GM21423 (cell line): Measurements from ENCODE around the gene DENND5A.
A peak's percentile ranks its signal among the peaks of the same experiment; 100 is the strongest.
"Not testable (repeated sequence)": the region's sequence is repeated elsewhere in the genome, so short reads cannot be mapped to it uniquely, and the experiment has no call there.

ENCODE experiments used
- ATAC-seq: cut with Tn5 transposase; IDR thresholded peaks from one replicate; pipeline ENCODE4 v1.9.1; 2021; ENCODE audit warnings: mild to moderate bottlenecking, moderate library complexity; ENCODE audit not compliant: unreplicated experiment

DENND5A gene

DNA sequence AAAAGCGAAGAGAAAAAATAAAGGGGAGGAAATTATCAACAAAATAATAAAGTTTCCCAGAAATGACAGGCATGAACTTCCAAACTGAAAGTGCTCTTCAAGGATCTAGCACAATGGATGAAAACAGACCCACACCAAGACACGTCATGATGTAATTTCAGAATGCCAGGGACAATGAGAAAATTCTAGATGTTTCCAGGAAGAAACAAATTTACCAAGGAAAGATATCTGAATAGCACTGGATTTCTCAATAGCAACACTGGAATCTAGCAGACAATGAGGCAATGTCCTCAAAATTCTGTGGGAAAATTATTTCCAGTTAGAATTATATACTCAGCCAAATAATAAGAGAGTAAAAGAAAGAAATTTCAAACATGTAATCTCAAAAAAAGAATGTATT, 46.0 kb downstream of the DENND5A start:
- no peak for ATAC-seq

DNA sequence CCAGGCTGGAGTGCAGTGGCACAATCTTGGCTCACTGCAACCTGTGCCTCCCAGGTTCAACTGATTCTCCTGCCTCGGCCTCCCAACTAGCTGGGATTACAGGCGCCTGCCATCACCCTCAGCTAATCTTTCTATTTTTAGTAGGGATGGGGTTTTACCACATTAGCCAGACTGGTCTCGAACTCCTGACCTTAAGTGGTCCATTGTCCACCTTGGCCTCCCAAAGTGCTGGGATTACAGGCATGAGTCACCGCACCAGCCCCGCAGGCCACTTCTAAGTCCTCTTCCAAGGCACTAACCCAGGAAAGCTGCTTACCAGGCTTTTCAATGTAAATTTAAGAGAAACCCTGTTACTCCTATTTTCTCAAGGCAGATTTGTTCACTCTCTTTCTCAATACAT, 50.4 kb downstream of the DENND5A start:
- no peak for ATAC-seq

- no peak for ATAC-seq
These were observed 53.8 kb downstream of the DENND5A start for GRCh38 chr11:9211322-9211721.

DNA sequence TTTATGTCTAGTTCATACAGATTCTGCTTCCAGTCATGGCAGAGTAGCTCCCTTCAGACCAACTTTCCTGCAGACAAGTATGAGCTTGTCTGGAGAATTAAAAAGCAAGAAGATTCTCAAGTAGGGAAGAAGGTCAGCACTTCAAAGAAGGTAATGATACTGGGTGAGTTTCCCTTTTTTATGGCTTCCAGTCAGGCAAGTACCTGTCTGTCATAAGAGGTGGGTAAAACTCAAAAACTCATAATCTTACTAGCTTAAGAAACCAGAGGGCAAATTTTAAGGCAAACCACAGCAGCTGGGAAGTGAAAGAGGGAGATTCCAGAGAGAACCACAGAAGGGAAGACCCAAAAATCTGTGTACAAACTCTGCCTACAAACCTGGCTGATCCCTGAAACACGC, 54.2 kb downstream of the DENND5A start:
- no peak for ATAC-seq

- ATAC-seq: no peak
These were observed 54.8 kb downstream of the DENND5A start for GRCh38 chr11:9210224-9210921.

DNA sequence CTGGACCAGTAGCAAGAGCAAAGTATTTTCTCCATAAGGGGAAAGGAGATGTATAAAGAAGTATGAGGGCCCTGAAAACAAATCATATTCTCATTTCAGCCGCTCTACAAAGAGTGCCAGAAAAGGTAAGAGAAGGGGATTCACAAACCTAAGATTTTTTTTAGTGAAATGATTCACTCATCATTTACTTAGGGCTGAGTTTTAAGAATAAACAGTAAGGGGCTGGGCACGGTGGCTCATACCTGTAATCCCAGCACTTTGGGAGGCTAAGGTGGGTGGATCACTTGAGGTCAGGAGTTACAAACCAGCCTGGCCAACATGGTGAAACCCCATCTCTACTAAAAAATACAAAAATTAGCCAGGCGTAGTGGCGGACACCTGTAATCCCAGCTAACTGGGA, 55.5 kb downstream of the DENND5A start:
- peak; percentile 24 for ATAC-seq

DNA sequence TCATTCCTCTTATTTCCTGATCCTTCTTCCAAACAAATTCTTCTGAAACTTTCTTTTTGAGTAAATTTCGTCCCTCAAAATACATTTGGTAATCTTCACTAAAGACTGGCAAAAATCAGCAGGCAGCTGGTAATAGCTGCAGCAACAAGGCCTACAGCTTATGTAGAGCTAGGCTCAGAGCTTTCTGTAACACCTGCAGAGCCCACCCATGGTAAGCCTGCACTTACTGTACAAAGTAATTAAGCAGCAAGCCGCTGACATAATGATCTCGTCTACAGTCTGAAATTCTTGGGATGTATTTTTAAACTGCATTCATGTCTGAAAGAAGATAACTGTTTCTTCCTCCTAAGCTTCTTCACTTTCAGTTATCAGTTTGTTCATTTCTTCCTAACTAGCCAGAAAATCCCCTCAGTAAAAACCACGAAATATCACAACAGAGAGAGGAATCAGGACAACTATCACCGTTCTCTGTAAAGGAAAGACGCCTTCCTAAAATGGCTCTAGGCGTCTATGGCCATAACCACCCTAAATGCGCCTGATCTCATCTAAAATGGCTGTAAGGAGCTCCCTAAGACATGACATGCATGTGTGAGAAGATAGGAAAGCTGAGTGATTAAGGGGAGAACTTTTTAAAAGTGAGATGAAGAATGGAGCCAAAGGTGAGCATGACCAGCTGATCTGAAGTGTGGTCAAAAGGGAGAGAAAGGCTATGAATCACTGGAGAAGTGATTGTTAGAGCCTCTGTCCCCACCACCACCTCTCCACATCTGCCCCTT, 56.2 kb downstream of the DENND5A start:
- peak; percentile 46 for ATAC-seq

GRCh38 chr11:9207229-9207628, 57.9 kb downstream of the DENND5A start:
- no peak for ATAC-seq

- ATAC-seq: no peak
These were observed 58.7 kb downstream of the DENND5A start for GRCh38 chr11:9206496-9206895.

- no peak for ATAC-seq
These were observed 61.3 kb downstream of the DENND5A start for GRCh38 chr11:9203691-9204311.

DNA sequence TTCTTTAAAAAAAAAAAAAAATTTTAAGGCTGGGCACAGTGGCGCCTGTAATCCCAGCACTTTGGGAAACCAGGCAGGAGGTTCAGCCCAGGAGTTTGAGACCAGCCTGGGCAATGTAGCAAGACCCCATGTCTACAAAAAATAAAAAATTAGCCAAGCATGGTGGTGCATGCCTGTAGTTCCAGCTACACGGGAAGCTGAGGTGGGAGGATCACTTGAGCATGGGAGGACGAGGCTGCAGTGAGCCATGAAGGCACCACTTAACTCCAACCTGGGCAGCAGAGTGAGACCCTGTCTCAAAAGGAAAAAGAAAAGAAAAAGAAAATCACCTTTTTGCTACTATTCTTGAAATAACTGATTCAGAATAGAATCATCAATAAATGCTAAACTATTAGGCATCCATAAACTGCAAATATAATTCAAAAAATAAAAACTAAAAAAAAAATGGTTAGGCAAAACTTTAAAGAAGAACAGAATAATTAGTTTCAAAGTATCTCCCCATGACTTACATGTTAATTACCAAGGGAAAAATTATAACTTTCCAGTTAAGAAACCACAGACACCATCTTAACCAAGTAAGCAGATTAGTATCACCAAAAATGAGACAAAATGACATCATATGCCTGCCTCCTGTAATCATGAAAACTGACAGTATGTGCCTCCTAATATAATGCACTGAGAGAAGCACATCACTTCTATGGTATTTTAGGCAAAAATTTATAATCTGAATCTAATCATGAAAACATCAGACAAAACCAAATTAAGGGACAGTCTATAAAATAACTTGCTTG, 63.6 kb downstream of the DENND5A start:
- ATAC-seq: no peak

GRCh38 chr11:9200471-9200870, 64.7 kb downstream of the DENND5A start:
- ATAC-seq: no peak

- no peak for ATAC-seq
These were observed 71.8 kb downstream of the DENND5A start for GRCh38 chr11:9193316-9193715.

DNA sequence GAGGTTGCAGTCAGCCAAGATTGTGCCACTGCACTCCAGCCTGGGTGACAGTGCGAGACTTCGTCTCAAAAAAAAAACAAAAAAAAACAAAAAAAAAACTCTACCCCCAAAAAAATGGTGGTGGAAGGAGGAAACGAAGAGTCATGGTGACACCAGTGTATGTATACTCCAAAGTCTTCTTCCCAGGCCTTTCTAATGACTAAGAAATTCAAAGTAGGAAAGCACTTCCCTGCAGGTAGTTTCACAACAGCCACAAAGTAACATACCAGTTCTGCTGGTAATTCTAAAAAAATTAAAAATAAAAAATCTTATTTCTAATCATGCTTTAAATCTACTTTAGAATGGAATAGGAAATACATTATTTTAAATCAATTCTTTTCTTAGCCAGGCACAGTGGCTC, 72.6 kb downstream of the DENND5A start:
- no peak for ATAC-seq

DNA sequence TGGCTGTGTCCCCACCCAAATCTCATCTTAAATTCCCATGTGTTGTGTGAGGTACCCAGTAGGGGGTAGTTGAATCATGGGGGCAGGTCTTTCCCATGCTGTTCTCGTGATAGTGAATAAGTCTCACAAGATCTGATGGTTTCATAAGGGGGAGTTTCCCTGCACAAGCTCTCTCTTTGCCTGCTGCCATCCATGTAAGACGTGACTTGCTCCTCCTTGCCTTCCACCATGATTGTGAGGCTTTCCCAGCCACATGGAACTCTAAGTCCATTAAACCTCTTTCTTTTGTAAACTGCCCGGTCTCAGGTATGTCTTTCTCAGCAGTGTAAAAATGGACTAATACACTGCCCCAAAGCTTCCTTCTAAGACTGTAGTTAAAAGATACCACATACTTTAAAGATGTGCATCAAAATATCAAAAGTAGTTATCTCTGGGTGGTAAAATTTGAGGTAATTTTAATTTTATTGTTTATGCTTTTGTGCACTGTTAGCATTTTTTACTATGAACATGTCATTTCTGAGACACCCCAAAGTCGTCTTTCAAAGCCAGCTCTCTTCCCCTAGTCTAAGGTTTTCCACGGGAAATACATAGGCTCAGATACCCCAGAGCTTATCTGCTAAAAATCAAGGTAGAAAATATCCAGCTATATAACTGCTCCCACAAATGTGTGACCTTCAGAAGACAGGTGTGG, 74.7 kb downstream of the DENND5A start:
- ATAC-seq: not testable (repeated sequence)

GRCh38 chr11:9188860-9189259, 76.3 kb downstream of the DENND5A start:
- ATAC-seq: not testable (repeated sequence)

GRCh38 chr11:9187616-9188015, 77.5 kb downstream of the DENND5A start:
- no peak for ATAC-seq

GRCh38 chr11:9184516-9184915, 80.6 kb downstream of the DENND5A start:
- no peak for ATAC-seq

GRCh38 chr11:9182180-9182871, 82.8 kb downstream of the DENND5A start:
- no peak for ATAC-seq

DNA sequence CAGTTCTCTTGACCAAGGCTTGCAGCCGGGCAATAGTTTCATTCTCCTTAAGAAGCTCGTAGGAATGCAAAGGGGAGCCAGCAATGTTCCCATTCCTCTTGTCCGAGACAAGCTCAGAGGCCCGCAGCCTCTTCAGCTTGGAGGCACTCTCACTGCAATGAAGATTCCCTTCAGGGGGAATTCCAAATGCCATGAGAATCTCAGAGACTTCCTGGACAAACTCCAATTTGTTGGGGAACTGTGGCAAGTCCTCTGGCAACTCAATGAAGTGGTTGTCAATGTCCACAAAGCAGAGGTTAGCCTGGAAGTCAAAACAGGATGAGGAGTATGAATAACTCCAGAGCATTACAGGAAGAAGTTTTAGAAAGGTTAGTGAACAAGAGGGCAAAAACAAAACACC, 84.4 kb downstream of the DENND5A start:
- no peak for ATAC-seq
